GM12878 (cell line): ENCODE measurements around the gene KREMEN2.

Source experiments
- CBFB ChIP-seq: IDR thresholded peaks from 2 replicates; pipeline ENCODE4 v1.6.1; 2016; ENCODE audit warnings: antibody characterized with exemption, low read depth
- CEBPB ChIP-seq, 2 experiments: fragments of 150-350 bp in 1 of 2; IDR thresholded peaks; 2 replicates each; pipeline ENCODE4 v1.6.1; 2012 to 2014; ENCODE audit warnings: low read depth in 2 of 2, low read length in 2 of 2, borderline replicate concordance in 1 of 2, inconsistent platforms in 1 of 2
- CHD4 ChIP-seq: fragments of 200-600 bp; sonication (generic); IDR thresholded peaks from 2 replicates; pipeline ENCODE4 v1.6.1; 2016; ENCODE audit warnings: mild to moderate bottlenecking
- CTCF ChIP-seq, 3 experiments: IDR thresholded peaks in 2 of 3; conservative IDR thresholded peaks in 1 of 3; 2 replicates each; pipeline ENCODE4 v1.5.1; 2011; ENCODE audit warnings: low read depth in 3 of 3, low read length in 3 of 3, mild to moderate bottlenecking in 3 of 3, control low read depth in 2 of 3, moderate library complexity in 2 of 3, inconsistent platforms in 1 of 3, mixed read lengths in 1 of 3; ENCODE audit not compliant: control insufficient read depth in 2 of 3, insufficient read depth in 1 of 3; ENCODE audit errors: extremely low read depth in 1 of 3
- EGR1 ChIP-seq, 2 experiments: IDR thresholded peaks; 1 replicate in 1 of 2; 2 replicates in 1 of 2; pipeline ENCODE4 v1.6.1; 2011 to 2012; ENCODE audit warnings: low read depth in 2 of 2, low read length in 2 of 2, borderline replicate concordance in 1 of 2, mild to moderate bottlenecking in 1 of 2, moderate library complexity in 1 of 2
- EP300 ChIP-seq, 2 experiments: fragments of 150-350 bp in 1 of 2; IDR thresholded peaks; 2 replicates each; pipeline ENCODE4 v1.6.1; 2011 to 2012; ENCODE audit warnings: low read depth in 2 of 2, low read length in 2 of 2, borderline replicate concordance in 1 of 2, improper control_type of control experiment in 1 of 2, inconsistent platforms in 1 of 2; ENCODE audit not compliant: control insufficient read depth in 1 of 2
- IKZF2 ChIP-seq, 2 experiments: fragments of 450-650 bp; IDR thresholded peaks; 2 replicates each; pipeline ENCODE4 v1.6.1; 2017; ENCODE audit warnings: mild to moderate bottlenecking in 2 of 2, moderate library complexity in 2 of 2
- POLR2A ChIP-seq: IDR thresholded peaks from 2 replicates; pipeline ENCODE4 v1.6.1; 2011; ENCODE audit warnings: low read depth, mild to moderate bottlenecking, low read length
- RAD21 ChIP-seq: IDR thresholded peaks from 2 replicates; pipeline ENCODE4 v1.6.1; 2011; ENCODE audit warnings: mild to moderate bottlenecking, low read depth, low read length, moderate library complexity; ENCODE audit not compliant: insufficient read depth
- SMC3 ChIP-seq: IDR thresholded peaks from 2 replicates; pipeline ENCODE4 v1.6.1; 2011; ENCODE audit warnings: low read length, improper control_type of control experiment, borderline replicate concordance
- TCF12 ChIP-seq: IDR thresholded peaks from 2 replicates; pipeline ENCODE4 v1.6.1; 2011; ENCODE audit warnings: low read depth, mild to moderate bottlenecking, low read length
- ZBTB11 ChIP-seq: fragments of 450-650 bp; formaldehyde crosslinking; IDR thresholded peaks from 2 replicates; pipeline ENCODE4 v1.5.0; 2022; ENCODE audit warnings: mild to moderate bottlenecking, missing genetic modification characterization

- no peak for TF ChIP-seq RAD21
- TF ChIP-seq CTCF (IDR thresholded peaks at IDR 0.05 in 2 of 3, conservative IDR thresholded peaks at IDR 0.05 in 1 of 3; ENCODE audit: control insufficient read depth in 2 of 3, extremely low read depth in 1 of 3, insufficient read depth in 1 of 3, low read depth in 3 of 3, low read length in 3 of 3): no peak
- no peak for TF ChIP-seq POLR2A
- TF ChIP-seq EGR1 (IDR thresholded peaks at IDR 0.05; ENCODE audit: borderline replicate concordance in 1 of 2, low read depth in 2 of 2, low read length in 2 of 2): no peak
- no peak for TF ChIP-seq IKZF2 (IDR thresholded peaks at IDR 0.05)
- no peak for TF ChIP-seq CEBPB (IDR thresholded peaks at IDR 0.05; ENCODE audit: borderline replicate concordance in 1 of 2, low read depth in 2 of 2, low read length in 2 of 2)
- no peak for TF ChIP-seq CHD4
- no peak for TF ChIP-seq CBFB
- no peak for TF ChIP-seq TCF12
- TF ChIP-seq ZBTB11 (CRISPR knock-in tag): no peak
- TF ChIP-seq EP300 (IDR thresholded peaks at IDR 0.05; ENCODE audit: borderline replicate concordance in 1 of 2, control insufficient read depth in 1 of 2, low read depth in 2 of 2, low read length in 2 of 2): no peak
- no peak for TF ChIP-seq SMC3
These were observed 50.1 kb downstream of the KREMEN2 start for GRCh38 chr16:3013998-3014690.
